Vagina (tissue), 2 donors: ENCODE data around the gene STK26.

Experiments
- CTCF ChIP-seq, 3 experiments: fragments of 450-650 bp in 2 of 3; fragments of 200-600 bp in 1 of 3; sonication (generic) in 1 of 3; IDR thresholded peaks; one replicate each; pipeline ENCODE4 v1.5.1; 2017 to 2019; ENCODE audit warnings: antibody characterized with exemption in 3 of 3, mild to moderate bottlenecking in 2 of 3, moderate library complexity in 2 of 3
- POLR2A ChIP-seq, 2 donors: fragments of 450-650 bp; IDR thresholded peaks; one replicate each; pipeline ENCODE4 v1.6.1; 2017; ENCODE audit warnings: antibody characterized with exemption in 2 of 2, mild to moderate bottlenecking in 2 of 2, moderate library complexity in 2 of 2

GRCh38 chrX:132058050-132058449, 34.9 kb downstream of the STK26 start:
- TF ChIP-seq POLR2A (IDR thresholded peaks at IDR 0.05) (no peak), CTCF (IDR thresholded peaks at IDR 0.05) (no peak)
